SU-DHL-6 (cell line): ENCODE results near the gene JPT1.

Source experiments
- EZH2phosphoT487 ChIP-seq: fragments of 200-600 bp; sonication (generic), shearing (Covaris generic); conservative IDR thresholded peaks from 2 replicates; pipeline ENCODE4 v1.6.1; 2018; ENCODE audit warnings: mild to moderate bottlenecking, antibody characterized with exemption, low read length, moderate library complexity, mixed read lengths
- TF ChIP-seq, protein P1 (sequence below): fragments of 200-600 bp; sonication (generic); IDR thresholded peaks from one replicate; pipeline ENCODE4 v1.5.1; 2017; ENCODE audit warnings: antibody characterized with exemption, mild to moderate bottlenecking, low read length, moderate library complexity; ENCODE audit not compliant: insufficient read depth, poor library complexity, severe bottlenecking

DNA sequence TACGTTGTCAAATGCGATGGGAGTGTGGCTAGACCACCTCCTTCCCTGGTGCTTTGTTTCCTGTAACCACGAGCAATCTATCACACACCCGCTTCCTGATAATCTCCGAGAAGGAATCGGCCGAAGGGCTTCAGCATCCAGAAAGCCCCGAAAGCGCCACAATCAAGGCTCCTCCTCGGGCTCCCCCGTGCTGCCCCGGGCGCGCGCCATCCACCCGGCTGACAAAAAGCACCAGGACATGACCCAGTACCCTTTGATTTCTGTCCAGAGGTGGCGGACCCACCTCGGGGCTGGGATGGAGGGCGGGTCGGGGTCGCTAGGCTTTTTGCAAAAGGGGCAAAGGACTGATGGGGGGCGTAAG is 45.3 kb downstream of the JPT1 start:
- TF ChIP-seq, protein P1, sequence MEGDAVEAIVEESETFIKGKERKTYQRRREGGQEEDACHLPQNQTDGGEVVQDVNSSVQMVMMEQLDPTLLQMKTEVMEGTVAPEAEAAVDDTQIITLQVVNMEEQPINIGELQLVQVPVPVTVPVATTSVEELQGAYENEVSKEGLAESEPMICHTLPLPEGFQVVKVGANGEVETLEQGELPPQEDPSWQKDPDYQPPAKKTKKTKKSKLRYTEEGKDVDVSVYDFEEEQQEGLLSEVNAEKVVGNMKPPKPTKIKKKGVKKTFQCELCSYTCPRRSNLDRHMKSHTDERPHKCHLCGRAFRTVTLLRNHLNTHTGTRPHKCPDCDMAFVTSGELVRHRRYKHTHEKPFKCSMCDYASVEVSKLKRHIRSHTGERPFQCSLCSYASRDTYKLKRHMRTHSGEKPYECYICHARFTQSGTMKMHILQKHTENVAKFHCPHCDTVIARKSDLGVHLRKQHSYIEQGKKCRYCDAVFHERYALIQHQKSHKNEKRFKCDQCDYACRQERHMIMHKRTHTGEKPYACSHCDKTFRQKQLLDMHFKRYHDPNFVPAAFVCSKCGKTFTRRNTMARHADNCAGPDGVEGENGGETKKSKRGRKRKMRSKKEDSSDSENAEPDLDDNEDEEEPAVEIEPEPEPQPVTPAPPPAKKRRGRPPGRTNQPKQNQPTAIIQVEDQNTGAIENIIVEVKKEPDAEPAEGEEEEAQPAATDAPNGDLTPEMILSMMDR = no peak
- no peak for TF ChIP-seq EZH2phosphoT487
